NCI-H69 (cell line): ENCODE measurements around the gene RNF215.
A peak's percentile ranks its signal among the peaks of the same experiment; 100 is the strongest.
"Not testable (repeated sequence)": the region's sequence is repeated elsewhere in the genome, so short reads cannot be mapped to it uniquely, and the experiment has no call there.

Source experiments
- DNase-seq: peaks from one replicate; lab custom pipeline; 2025; lab: John Stamatoyannopoulos, UW

Gene RNF215

GRCh38 chr22:30362651-30363281, 24.4 kb downstream of the RNF215 start:
- DNase-seq, result peak; percentile 29

- DNase-seq, result no peak
These were observed 25.1 kb downstream of the RNF215 start for GRCh38 chr22:30361916-30362650.

DNA sequence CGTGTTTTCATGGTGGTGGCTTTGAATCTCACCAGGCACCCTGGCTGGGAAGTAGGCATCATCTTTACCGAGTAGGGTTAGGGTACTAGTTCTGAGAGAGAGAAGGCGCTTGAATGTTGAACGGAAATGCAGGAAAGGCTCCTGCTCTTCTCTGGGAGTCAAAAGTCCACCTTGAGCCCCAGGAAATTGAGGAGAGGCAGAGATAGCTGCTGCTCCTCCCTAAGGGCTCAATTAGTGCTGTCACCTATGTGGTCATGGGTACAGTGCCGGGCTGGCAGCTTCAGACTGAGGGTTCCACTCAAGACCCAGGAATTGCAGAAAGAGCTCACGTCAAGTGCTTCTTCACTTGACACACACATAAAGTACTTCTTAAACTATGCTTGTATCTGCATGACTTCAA, 28.7 kb downstream of the RNF215 start:
- DNase-seq, result no peak

GRCh38 chr22:30357650-30358215, 29.5 kb downstream of the RNF215 start:
- no peak for DNase-seq

- no peak for DNase-seq
These were observed 30.0 kb downstream of the RNF215 start for GRCh38 chr22:30357236-30357570.

- DNase-seq, result peak; percentile 96
These were observed 30.6 kb downstream of the RNF215 start, which contains the start of the genes CCDC157 and SF3A1 for GRCh38 chr22:30356449-30357235. Gene CCDC157 (plus strand): TSS chr22:30357007. CDS start chr22:30366001, 8,994 bp downstream. Gene SF3A1 (minus strand): TSS chr22:30356894. CDS start chr22:30356792, 102 bp downstream.

DNA sequence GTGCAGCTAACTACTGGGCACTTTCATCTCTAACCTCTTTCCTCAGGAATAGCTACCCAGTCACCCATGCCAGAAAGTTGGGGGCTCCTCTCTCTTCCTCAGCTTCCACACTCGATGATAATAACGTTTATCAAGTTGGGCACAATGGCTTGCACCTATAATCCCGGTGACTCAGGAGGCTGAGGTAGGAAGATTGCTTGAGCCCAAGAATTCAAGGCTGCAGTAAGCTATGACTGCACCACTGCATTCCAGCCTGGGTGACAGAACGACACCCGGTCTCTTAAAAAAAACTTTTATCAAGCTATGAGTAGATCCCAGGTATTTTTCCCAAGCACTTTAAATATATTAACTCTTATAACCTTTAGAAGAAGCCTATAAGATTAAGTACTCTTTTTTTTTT, 32.6 kb downstream of the RNF215 start:
- DNase-seq, result no peak

GRCh38 chr22:30351226-30351625, 36.0 kb downstream of the RNF215 start:
- no peak for DNase-seq

GRCh38 chr22:30348809-30349208, 38.4 kb downstream of the RNF215 start:
- DNase-seq, result no peak

GRCh38 chr22:30348404-30348803, 38.8 kb downstream of the RNF215 start:
- no peak for DNase-seq

DNA sequence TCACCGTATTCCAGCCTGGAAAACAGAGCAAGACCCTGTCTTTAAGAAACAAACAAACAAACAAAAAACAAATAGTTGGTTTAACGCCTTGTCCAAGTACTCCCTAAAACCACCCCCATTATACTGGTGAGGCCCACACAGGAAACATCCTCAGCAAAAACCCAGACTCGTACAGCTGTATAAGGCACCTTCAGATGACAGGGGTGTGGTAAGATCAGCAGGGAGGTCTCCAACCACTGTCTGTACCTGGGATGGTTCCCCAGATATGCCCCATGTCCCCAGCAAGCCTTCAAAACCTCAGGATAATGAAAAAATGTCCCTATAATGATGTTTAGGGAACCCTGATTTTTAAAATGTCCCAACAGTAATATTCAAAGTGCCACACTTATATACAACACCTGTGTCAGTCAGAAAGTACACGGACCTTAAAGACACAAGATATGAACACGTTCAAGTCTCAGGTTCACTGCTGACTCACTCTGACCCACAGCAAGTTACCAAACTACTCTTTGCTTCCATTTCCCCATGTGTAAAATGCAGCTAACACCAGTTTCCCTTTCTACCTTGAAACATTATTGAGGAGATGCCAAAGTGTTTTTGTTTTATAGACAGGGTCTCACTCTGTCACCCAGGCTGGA, 39.8 kb downstream of the RNF215 start:
- DNase-seq, result no peak

DNA sequence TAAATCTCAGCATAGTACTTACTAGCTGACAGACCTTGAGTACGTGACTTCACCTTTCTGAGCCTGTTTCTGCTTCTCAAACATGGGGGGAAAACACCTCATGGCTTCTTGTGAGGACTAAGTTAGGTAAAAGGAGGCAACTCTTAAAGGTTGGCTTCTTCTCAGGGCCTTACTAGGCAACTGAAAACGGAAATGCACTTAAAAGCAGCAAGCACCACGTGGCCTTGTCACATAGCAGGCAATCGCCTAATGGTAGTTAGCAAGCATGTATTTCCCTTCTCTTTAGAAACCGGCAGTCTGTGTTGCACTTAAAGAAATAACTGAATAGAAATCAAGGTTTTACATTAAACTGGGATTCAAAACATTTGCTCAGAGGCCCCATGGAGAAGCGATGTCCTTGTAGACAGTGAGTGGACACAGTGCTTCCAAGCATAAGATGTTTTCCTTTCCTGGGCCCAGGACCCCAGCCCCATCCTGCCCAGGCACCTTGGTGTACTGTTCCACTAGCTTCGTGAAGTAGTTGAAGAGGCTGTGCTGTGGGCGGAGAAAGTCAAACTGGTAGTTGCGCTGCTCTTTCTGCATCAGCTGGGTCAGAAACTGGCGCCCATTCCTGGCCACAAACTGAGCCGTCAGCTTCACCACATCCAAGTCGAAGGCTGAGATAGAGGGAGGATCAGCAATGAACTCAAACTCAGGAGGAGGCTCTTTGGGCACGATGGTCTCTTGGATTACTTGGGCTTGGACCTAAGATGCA, 42.6 kb downstream of the RNF215 start:
- no peak for DNase-seq

DNA sequence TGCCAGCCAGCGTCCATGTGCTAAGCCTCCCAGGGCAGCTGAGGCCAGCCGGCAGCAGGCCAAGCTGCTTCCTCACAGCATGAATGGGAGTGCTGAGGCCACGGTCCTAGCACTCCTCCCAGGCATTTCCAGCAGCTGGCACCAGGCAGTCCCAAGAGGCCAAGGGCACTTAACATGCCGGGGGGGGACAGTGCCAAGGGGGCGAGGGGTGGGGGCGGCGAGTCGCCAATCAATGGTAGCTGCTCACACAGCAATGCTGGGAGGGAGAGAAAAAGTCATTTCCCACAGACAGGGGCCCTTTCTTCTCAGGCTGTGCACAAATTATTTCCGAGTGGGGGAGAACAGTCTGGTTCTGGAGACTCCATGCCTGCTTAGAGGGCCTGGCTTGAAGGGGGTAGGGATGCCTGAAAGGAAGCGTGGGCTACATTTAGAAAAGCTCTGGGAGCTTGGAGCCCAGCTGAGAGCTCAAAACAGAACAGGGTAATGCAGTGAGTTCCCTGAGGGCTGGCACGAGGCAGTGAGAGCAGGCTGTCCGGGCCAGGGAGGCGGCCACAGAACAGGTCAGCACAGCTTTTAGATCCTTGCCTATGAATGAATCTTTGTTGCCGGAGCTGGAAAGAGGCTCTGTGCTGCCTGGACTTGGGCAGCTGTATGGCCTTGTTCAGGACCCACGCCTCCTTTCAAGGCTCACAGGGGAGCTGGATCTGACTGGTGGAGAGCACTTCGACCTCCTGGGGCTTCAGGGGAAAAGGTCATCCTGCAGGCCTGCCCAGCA, 46.1 kb downstream of the RNF215 start:
- no peak for DNase-seq

DNA sequence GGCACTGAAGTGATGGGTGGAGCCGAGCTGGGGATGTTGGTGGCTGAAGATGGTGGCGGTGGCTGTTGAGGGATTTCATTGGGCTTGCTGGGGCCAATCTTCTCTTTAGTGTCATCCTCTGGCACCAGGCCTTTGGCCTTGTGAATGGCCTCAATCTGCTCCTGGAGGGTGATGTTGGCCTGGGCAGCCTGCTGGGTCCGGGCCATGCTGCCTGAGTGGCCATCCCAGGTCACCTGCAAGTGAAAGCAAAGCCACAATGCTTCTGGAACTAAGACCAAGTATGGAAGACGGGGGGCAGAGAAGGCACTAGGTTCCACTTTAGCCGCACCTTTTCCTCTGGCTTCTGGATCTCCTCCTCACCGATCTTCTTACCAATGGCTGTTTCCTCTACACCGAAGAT, 48.4 kb downstream of the RNF215 start:
- no peak for DNase-seq

GRCh38 chr22:30338341-30338740, 48.9 kb downstream of the RNF215 start:
- not testable (repeated sequence) for DNase-seq

DNA sequence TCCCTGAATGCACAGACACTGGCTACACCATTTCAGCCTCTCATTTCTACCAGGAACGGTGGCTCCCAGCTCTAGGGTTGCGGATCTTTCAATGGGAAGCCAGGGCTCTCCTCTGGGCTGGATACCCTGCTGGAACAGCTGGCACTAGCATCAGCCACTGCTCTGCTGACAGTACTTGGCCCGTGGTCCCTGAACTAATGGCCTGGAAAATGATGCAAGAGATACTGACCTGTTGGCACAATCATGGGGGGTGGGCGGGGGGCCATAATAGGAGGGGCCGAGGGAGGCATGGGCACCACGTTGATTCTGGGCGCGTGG, 49.8 kb downstream of the RNF215 start:
- DNase-seq, result no peak

- no peak for DNase-seq
These were observed 50.3 kb downstream of the RNF215 start for GRCh38 chr22:30336752-30337460.

DNA sequence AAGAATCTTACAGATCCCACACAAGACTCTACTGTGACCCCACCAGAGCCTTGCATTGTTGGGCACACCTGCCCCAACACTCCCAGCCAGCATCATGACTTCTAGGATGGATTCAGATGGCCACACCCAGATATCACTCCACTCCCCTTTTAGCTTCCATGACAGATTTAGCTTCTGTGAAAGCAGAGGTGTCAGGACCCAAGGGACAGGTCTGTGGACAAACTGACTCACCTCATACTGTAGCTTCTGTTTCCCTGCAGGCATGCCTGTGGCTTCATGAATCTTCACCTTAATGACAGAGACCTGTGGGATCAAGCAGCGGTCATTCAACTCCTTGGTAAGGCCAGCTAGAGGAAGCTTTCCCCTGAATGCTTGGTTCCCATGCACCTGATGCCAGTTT, 52.0 kb downstream of the RNF215 start:
- DNase-seq, result no peak

GRCh38 chr22:30334646-30335045, 52.6 kb downstream of the RNF215 start:
- no peak for DNase-seq

DNA sequence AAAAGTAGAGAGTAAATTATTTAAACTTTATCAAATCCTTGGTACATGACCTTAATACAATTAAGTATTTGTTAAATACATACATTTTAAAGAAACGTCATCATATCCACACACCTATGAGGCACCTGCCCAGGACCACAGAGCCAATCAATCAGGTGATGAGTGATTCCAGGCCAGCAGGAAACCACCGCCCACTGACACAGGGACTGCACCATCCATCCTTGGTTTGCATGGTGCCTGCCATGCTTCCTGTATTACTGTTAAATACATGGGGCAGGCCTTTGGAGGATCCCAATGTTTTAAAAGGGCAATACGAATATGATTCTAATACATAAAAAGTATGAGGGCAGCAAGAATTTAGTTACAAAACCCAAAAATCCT, 53.5 kb downstream of the RNF215 start:
- no peak for DNase-seq
